Glomerular endothelial cell (primary cell): ENCODE data around the gene PRLR. TPM values are rescaled to one million over a fixed set of nuclear protein-coding genes. Genes with fewer than 3 reads are reported as not detected.

Experiments used
- DNase-seq: peaks from one replicate; pipeline ENCODE4 v3.0.0-alpha.2; 2011; ENCODE audit warnings: low read depth, low spot score; ENCODE audit errors: extremely low read depth
- total RNA-seq: library from RNA; depleted of rRNA; stranded (reverse); fragments of >200 nt; gene quantifications from 2 replicates; pipeline ENCODE4 v1.2.3, GENCODE V29; 2015

Gene PRLR
- total RNA-seq, 1 donor from 2014 or later, result not detected

GRCh38 chr5:35236770-35237169, 6.5 kb upstream of the PRLR start:
- no peak for DNase-seq

- DNase-seq, result no peak
These were observed 3.3 kb upstream of the PRLR start for GRCh38 chr5:35233601-35234000.

DNA sequence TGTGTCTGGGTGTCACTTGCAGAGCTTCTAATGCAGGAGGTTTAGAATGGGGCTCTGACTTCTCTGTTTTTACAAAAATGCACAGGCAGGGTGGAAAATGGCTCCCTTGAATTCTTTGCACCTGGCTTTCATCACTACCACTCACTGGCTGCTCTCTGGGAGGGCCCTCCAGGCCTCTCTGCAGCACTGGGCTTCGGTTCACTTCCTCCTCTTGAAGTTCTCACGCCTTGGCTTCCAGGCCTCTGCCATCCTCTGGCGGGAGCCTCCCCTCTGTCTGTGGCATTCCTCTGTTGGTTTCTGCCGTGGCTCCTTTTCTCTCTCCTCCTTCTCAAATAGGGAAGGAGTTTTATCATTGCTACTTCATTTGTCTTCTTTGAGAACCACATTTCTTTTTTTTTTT, 2.8 kb upstream of the PRLR start:
- DNase-seq, result no peak

DNA sequence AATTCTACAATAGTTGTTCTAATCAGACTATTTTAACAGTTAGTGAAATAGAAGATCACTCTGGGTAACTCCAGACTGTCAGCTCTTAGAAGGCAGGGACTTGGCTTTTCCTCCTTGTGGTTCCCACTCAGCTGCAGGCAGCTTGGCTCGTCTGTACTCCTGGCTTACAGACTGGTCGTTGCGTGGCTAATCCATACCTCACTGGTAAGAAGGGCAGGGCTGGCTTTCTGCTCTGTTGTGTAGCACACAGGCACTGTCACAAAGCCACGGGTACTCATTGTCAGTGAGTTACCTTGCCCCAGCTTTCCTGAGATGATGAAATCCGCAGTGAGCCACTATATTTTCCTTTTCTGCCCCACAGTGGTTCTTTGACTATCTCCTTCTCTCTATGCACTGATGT, 1.8 kb upstream of the PRLR start:
- no peak for DNase-seq

DNA sequence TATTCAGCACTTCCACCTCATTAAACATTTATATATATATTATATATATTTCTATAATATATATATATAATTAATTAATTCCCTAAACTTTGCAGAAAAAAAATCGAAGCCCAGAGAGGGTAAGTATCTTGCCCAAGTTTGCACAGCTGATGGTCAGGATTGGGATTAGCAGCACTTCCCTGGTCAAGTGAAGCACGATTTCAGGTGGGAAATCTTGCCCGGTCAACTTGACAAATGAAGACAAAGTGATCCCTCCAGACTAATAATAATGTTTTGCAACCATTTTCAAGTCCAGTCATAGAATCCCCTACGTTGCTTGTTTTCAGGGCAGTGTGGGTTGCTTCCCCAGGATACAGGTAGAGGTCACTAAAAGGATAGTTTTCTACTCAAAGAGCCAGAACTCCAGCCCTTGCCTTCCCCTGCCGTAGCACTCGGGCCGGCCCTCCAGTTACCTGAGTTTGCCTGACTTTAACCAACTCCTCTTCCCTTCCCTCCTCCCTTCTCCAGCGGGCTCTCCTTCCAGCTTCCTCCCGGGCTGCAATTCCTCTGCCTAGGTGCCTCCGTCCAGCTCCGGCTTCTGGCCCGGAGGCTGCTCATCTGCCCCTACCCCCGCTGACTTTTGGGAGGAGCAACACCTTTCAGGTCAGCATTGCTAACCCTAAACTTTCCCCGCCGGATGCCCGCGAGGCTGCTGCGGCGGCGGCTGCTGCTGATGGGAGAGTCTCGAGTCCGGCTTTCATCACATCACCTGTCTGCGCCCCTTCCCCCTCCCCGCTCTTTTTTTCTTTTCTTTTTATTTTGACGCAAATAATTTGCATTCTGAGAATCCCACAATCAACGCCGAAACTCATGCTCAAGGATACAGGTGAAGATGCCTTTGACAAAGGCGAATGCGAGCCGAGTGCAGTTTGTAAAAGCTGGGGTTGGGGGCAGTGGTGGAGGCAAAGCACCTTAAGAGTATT, 930 bp downstream of the PRLR start:
- no peak for DNase-seq

GRCh38 chr5:35228310-35228709, 2.0 kb downstream of the PRLR start:
- DNase-seq, result no peak

DNA sequence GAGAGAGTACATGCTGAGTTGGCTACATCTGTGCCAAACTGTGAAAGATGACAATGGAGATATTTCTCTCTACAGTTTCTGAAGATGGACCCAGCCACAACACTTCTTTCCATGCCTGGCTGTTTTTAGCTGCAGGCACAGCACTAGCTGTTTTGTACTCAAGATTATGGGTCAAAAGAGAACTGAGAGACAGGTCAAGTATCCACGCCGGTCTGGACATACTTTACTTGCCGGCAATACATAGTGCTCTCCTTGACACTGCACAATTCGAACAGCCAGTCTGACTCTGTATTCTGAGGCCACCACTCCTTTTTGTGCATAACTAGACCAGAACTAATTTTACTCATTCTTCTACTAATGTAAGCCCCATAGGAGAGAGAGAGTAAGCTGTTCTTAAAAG, 2.6 kb downstream of the PRLR start:
- no peak for DNase-seq

GRCh38 chr5:35223787-35224395, 6.4 kb downstream of the PRLR start:
- DNase-seq, result no peak

- no peak for DNase-seq
These were observed 9.3 kb downstream of the PRLR start for GRCh38 chr5:35220967-35221366.

DNA sequence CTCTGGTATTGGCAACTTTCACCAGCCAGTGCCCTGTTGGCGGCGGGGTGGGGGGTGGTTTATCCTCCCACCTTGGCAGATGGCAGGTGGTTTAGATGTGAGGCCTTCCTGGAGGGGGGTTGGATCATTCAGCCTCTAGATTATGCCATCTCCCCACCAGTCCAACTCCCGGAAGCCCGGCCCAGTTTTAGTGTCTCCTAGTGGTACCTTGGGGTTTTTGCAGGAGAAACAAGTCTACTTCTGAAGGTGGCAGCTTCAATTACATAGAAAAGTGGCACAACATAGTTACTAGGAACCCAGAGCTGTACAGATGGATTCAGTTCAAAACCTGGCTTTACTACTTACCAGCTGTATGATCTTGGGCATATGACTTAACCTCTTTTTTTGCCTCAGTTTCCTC, 11.3 kb downstream of the PRLR start:
- no peak for DNase-seq

- no peak for DNase-seq
These were observed 16.2 kb downstream of the PRLR start for GRCh38 chr5:35214051-35214450.

DNA sequence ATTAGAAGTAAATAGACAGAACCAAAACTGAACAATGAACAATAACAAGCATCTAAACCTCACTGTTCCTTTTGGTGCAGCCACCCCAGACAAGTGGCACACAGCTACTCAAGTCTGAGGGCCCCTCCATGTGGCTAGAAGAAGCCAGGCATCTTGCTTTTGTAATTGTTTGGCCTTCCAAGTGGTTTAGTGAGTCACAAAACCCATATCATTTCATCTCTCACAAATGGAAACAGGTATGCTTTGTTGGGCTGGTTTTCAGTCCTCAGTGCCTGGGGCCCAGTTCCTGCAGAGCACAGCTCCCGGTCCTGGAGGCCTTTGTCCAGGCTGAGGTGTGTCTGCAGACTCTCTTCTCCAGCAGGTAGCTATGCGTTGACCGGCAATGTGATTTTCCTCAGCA, 16.7 kb downstream of the PRLR start:
- DNase-seq, result no peak

GRCh38 chr5:35212122-35212982, 17.9 kb downstream of the PRLR start:
- no peak for DNase-seq

DNA sequence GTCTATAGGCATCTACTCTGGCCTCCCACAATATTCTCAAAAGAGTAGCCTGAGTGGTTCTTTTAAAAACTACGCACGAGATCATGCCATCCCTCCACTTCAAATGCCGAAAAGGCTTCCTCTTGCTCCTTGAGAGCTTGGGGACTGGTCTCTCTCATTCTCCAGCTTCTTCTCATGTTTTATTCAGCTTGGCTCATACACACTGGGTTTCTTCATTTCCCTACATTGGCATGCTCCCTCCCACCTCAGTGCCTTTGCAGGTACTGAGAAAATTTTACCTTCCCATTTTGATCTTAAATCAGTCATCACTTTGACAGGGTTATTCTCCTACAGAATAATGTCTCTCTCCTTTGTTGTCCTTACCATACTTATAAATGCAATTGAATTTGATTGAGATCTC, 20.4 kb downstream of the PRLR start:
- no peak for DNase-seq

GRCh38 chr5:35205606-35206005, 24.7 kb downstream of the PRLR start:
- DNase-seq, result no peak

- no peak for DNase-seq
These were observed 25.1 kb downstream of the PRLR start for GRCh38 chr5:35205186-35205585.

GRCh38 chr5:35203403-35203802, 26.9 kb downstream of the PRLR start:
- no peak for DNase-seq

DNA sequence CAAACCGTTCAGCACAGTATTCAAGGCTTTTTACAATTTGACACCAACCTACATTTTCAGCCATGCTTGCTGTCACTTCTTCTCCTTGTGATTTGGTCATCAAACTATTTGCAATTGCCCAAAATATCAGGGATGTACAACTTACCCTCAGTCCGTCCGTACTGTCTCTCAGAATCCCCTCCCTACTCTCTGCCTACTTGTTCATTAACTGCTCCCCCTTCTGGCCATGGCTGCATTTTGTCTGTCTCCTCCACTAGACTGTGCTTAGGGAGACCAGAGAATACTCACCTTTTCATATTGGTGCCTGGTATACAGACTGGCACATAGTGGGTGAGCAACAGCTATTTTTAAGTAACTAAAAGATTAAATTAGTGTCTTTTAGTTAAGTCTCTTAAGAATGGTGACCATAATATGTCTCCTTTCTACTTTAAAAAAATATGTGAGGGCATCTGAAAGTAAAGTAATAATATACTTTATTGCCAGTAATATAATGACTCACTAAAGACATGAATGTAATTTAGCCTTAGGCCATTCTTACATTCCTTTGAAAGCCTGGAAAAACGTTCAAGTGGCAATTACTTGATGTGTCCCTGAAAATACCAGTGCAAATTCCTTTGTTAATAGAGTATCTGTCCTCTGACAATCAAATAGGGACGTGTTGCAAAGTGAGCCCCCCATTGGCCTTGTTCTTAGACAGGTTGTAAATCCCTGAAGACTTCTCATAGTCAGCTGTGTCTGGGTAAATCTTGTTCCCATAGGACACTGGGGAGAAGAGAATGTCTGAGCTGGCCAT, 27.8 kb downstream of the PRLR start:
- no peak for DNase-seq

GRCh38 chr5:35201291-35201690, 29.0 kb downstream of the PRLR start:
- DNase-seq, result no peak

GRCh38 chr5:35199886-35200285, 30.4 kb downstream of the PRLR start:
- no peak for DNase-seq

DNA sequence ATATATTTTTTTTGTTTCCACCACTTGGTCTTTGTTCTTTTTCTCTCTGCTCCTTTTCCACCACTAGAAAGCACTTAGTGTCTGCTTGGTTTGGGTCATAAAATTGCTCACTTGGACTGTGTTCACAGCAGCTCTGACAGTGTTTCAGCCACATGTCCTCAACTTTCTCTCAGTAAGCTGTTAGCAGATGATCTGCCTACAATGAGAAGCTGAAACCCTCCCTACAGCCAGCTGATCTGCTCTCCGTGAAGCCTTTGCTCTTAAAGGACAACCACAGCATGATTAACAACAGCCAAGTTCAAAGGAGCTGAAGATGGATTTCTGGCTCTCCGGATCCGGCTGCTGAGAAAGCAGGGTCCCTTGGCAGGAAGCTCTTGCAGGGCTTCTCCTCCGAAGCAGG, 31.6 kb downstream of the PRLR start:
- no peak for DNase-seq
